SK-N-SH (cell line): ENCODE data around the gene PFDN5. TPM values are rescaled to one million over a fixed set of nuclear protein-coding genes. Genes with fewer than 3 reads are reported as not detected.
A peak's percentile ranks its signal among the peaks of the same experiment; 100 is the strongest.

Experiments used
- CTCF ChIA-PET: fragments of 300-600, 350-600 bp; formaldehyde crosslinking; extraction: SDS; loops from one replicate; lab custom pipeline; 2021; lab: Yijun Ruan, JAX
- POLR2A ChIA-PET: fragments of 350-600 bp; sonication (Branson Sonifier 250); formaldehyde crosslinking; extraction: SDS; loops from one replicate; lab custom pipeline; 2020; ENCODE audit warnings: antibody characterized with exemption, inconsistent platforms; lab: Yijun Ruan, JAX
- DNase-seq: peaks from one replicate; pipeline ENCODE4 v3.0.0; 2012
- H2AFZ ChIP-seq: fragments of 200-600 bp; sonication (generic); 2 replicates; pipeline ENCODE4 v1.8.1; 2016; ENCODE audit warnings: antibody characterized with exemption, mild to moderate bottlenecking, low read depth
- H3F3A ChIP-seq: fragments of 200-600 bp; sonication (generic); replicated peaks from 2 replicates; pipeline ENCODE3; 2016; ENCODE audit warnings: antibody characterized with exemption, mild to moderate bottlenecking; ENCODE audit not compliant: insufficient read depth
- H3K27ac ChIP-seq, 2 experiments: fragments of 200-500 bp in 1 of 2; fragments of 200-600 bp in 1 of 2; sonication (Bioruptor generic) in 1 of 2; sonication (generic), shearing (Covaris generic) in 1 of 2; 2 replicates each; pipeline versions ENCODE4 v1.5.1 to v1.6.1; 2014 to 2016; ENCODE audit warnings: low read depth in 2 of 2, inconsistent platforms in 1 of 2, low read length in 1 of 2, mild to moderate bottlenecking in 1 of 2, mixed read lengths in 1 of 2
- H3K27me3 ChIP-seq: fragments of 200-600 bp; sonication (generic), shearing (Covaris generic); 2 replicates; pipeline ENCODE4 v1.6.1; 2016; ENCODE audit warnings: mixed run types; ENCODE audit not compliant: insufficient read depth
- H3K36me3 ChIP-seq, 2 experiments: fragments of 200-500 bp in 1 of 2; fragments of 200-600 bp in 1 of 2; sonication (Bioruptor generic) in 1 of 2; sonication (generic) in 1 of 2; replicated peaks in 1 of 2; 2 replicates each; pipeline versions ENCODE3 to v1.5.1; 2014 to 2016; ENCODE audit warnings: low read length in 1 of 2, mild to moderate bottlenecking in 1 of 2; ENCODE audit not compliant: insufficient read depth in 2 of 2, control insufficient read depth in 1 of 2
- H3K4me1 ChIP-seq, 2 experiments: fragments of 200-500 bp in 1 of 2; fragments of 200-600 bp in 1 of 2; sonication (Bioruptor generic) in 1 of 2; sonication (generic), shearing (Covaris generic) in 1 of 2; 2 replicates each; pipeline versions ENCODE4 v1.5.1 to v1.6.1; 2014 to 2016; ENCODE audit warnings: low read depth in 1 of 2, low read length in 1 of 2, mixed run types in 1 of 2; ENCODE audit not compliant: insufficient read depth in 2 of 2, control insufficient read depth in 1 of 2
- H3K4me2 ChIP-seq: fragments of 200-600 bp; sonication (generic), shearing (Covaris generic); 2 replicates; pipeline ENCODE4 v1.6.1; 2017; ENCODE audit warnings: mixed run types
- H3K4me3 ChIP-seq, 2 experiments: fragments of 200-500 bp in 1 of 2; fragments of 200-600 bp in 1 of 2; sonication (Bioruptor generic) in 1 of 2; sonication (generic), shearing (Covaris generic) in 1 of 2; 2 replicates each; pipeline versions ENCODE4 v1.5.1 to v1.8.1; 2014 to 2016; ENCODE audit warnings: low read depth in 2 of 2, inconsistent platforms in 1 of 2, low read length in 1 of 2, mild to moderate bottlenecking in 1 of 2, mixed read lengths in 1 of 2, moderate library complexity in 1 of 2
- H3K79me2 ChIP-seq: fragments of 200-600 bp; sonication (generic); 2 replicates; pipeline ENCODE4 v1.8.1; 2017; ENCODE audit warnings: mild to moderate bottlenecking; ENCODE audit not compliant: insufficient read depth
- H3K9ac ChIP-seq: fragments of 200-600 bp; sonication (generic); 2 replicates; pipeline ENCODE4 v1.6.1; 2017; ENCODE audit warnings: mixed run types
- H3K9me2 ChIP-seq: fragments of 200-600 bp; sonication (generic); 2 replicates; pipeline ENCODE4 v1.6.1; 2017; ENCODE audit warnings: mixed run types
- H3K9me3 ChIP-seq: fragments of 200-600 bp; sonication (generic); 2 replicates; pipeline ENCODE4 v1.6.1; 2017; ENCODE audit warnings: mixed run types, mild to moderate bottlenecking, moderate library complexity
- H4K20me1 ChIP-seq: fragments of 200-600 bp; sonication (generic); 2 replicates; pipeline ENCODE4 v1.6.1; 2017; ENCODE audit warnings: mild to moderate bottlenecking, mixed run types; ENCODE audit not compliant: insufficient read depth
- CTCF ChIP-seq: fragments of 200-600 bp; sonication (generic); IDR thresholded peaks from 2 replicates; pipeline ENCODE4 v1.6.1; 2017; ENCODE audit warnings: antibody characterized with exemption, mild to moderate bottlenecking, moderate library complexity
- EZH2phosphoT487 ChIP-seq: fragments of 200-600 bp; sonication (generic); IDR thresholded peaks from 2 replicates; pipeline ENCODE4 v1.6.1; 2017; ENCODE audit warnings: low read depth, mixed run types, mild to moderate bottlenecking, antibody characterized with exemption, moderate library complexity, borderline replicate concordance
- GABPA ChIP-seq: IDR thresholded peaks from 2 replicates; pipeline ENCODE4 v1.4.0; 2012; ENCODE audit warnings: low read depth, mild to moderate bottlenecking
- JUND ChIP-seq: IDR thresholded peaks from 2 replicates; pipeline ENCODE4 v1.4.0; 2012
- NFIC ChIP-seq: IDR thresholded peaks from 2 replicates; pipeline ENCODE4 v1.4.0; 2012; ENCODE audit warnings: borderline replicate concordance
- PBX3 ChIP-seq: IDR thresholded peaks from 2 replicates; pipeline ENCODE4; 2012
- POLR2AphosphoS5 ChIP-seq: IDR thresholded peaks from 2 replicates; pipeline ENCODE4 v1.6.1; 2012; ENCODE audit warnings: low read depth, low read length
- RAD21 ChIP-seq: IDR thresholded peaks from 2 replicates; pipeline ENCODE4 v1.6.1; 2012; ENCODE audit warnings: mild to moderate bottlenecking, low read length
- RCOR1 ChIP-seq: fragments of 150-350 bp; IDR thresholded peaks from 2 replicates; pipeline ENCODE4 v1.6.1; 2017; ENCODE audit warnings: antibody characterized with exemption, low read length
- REST ChIP-seq: IDR thresholded peaks from 2 replicates; pipeline ENCODE4 v1.6.1; 2012; ENCODE audit warnings: mild to moderate bottlenecking, low read depth, low read length, moderate library complexity
- RFX5 ChIP-seq: IDR thresholded peaks from 2 replicates; pipeline ENCODE4 v1.6.1; 2012; ENCODE audit warnings: mild to moderate bottlenecking, improper control_type of control experiment, low read length
- SMC3 ChIP-seq: IDR thresholded peaks from 2 replicates; pipeline ENCODE4 v1.6.1; 2012; ENCODE audit warnings: low read depth, low read length, improper control_type of control experiment
- TAF1 ChIP-seq: IDR thresholded peaks from 2 replicates; pipeline ENCODE4 v1.6.1; 2012; ENCODE audit warnings: low read depth, mild to moderate bottlenecking, low read length, moderate library complexity, borderline replicate concordance
- TEAD4 ChIP-seq: IDR thresholded peaks from 2 replicates; pipeline ENCODE4 v1.4.0; 2012; ENCODE audit warnings: mild to moderate bottlenecking, borderline replicate concordance; ENCODE audit not compliant: insufficient read depth
- USF2 ChIP-seq: fragments of 150-350 bp; IDR thresholded peaks from 2 replicates; pipeline ENCODE4 v1.6.1; 2017; ENCODE audit warnings: antibody characterized with exemption, low read length, low read depth, borderline replicate concordance
- WGBS: methylation state at CpG from one replicate; pipeline ENCODE4 v1.1.6; 2017; ENCODE audit warnings: low lambda C conversion rate; 5-methylcytosine and 5-hydroxymethylcytosine counted together
- polyA plus RNA-seq, 3 experiments: library from polyadenylated mRNA; depleted of rRNA; stranded (reverse); fragments of >200 nt; gene quantifications; 2 replicates each; pipeline ENCODE4 v1.2.3, GENCODE V29; 2012

The PFDN5 gene
- polyA plus RNA-seq, 1 of the 3 experiments (the other 2 are of a cell fraction) = 1,198 TPM

- TF ChIP-seq REST (no peak), POLR2AphosphoS5 (no peak), SMC3 (no peak), NFIC (no peak), CTCF (no peak)
Observed at GRCh38 chr12:53344487-53344823, 49.1 kb downstream of the PFDN5 start (continued).

- Histone ChIP-seq H2AFZ (peak overlapping the region; percentile 93), H3K27me3 (no peaks in the 10 kb centered on the region), H3F3A (peaks cover 14% of the 10 kb centered on the region), H3K4me1 (peaks cover 0 to 14% of the 10 kb centered on the region in 2 experiments; a peak in 2 of 4 replicates), H3K36me3 (no peaks in the 10 kb centered on the region), H3K9me3 (no peaks in the 10 kb centered on the region), H3K9me2 (no peaks in the 10 kb centered on the region), H3K79me2 (no peaks in the 10 kb centered on the region), H3K27ac (peak overlapping the region; percentile 71 to 74), H4K20me1 (no peaks in the 10 kb centered on the region), H3K9ac (peak overlapping the region; percentile 71), H3K4me2 (peak overlapping the region; percentile 83; the same call in 1 of the 2 replicates), H3K4me3 (peak overlapping the region; percentile 53 to 72)
- peak; percentile 93 for DNase-seq
- WGBS = 2% methylated on average over 32 of the region's 50 CpGs
- ChIA-PET CTCF (interaction anchor here (0.6 to 8.5 kb wide), 51 partner anchors 8 to 227 kb away, joined by 3 to 294 read pairs (median 5); partner anchors contain the start of genes AAAS, AMHR2, MYG1 and NPFF), POLR2A (interaction anchor here (0.6 to 3.4 kb wide), 16 partner anchors 15 to 1144 kb away, joined by 3 to 105 read pairs (median 3); partner anchors contain the start of genes AAAS, MYG1, PRR13 and TARBP2)
- TF ChIP-seq JUND (no peak), RFX5 (peak; percentile 36; the same call in 1 of the 2 replicates), TEAD4 (no peak), REST (0 out of 2 replicates have a peak, but pooled peaks have one; percentile 17), RAD21 (peak; percentile 73), CTCF (peak; percentile 83), RCOR1 (no peak), USF2 (no peak), PBX3 (no peak), GABPA (peak; percentile 48), EZH2phosphoT487 (no peak), TAF1 (peak; percentile 47; the same call in 1 of the 2 replicates)
Observed at GRCh38 chr12:53344824-53345485, 49.6 kb downstream of the PFDN5 start.
